B cell (primary cell): ENCODE data around the gene MRRF. TPM values are rescaled to one million over a fixed set of nuclear protein-coding genes. Genes with fewer than 3 reads are reported as not detected.

Experiments
- ATAC-seq: fragments of 200-7000 bp; cut with Tn5 transposase; one replicate; pipeline ENCODE4 v1.10.0; 2021; ENCODE audit warnings: low read depth, mild to moderate bottlenecking, moderate number of reproducible peaks, moderate library complexity
- CTCF ChIA-PET: fragments of 350-600 bp; sonication (Branson Sonifier 250); formaldehyde crosslinking; loops from one replicate; lab custom pipeline; 2021; ENCODE audit warnings: antibody characterized with exemption, inconsistent platforms; lab: Charles Lee
- POLR2A ChIA-PET: fragments of 350-600 bp; sonication (Branson Sonifier 250); formaldehyde crosslinking; loops from one replicate; lab custom pipeline; 2021; ENCODE audit warnings: antibody characterized with exemption; lab: Charles Lee
- DNase-seq: peaks from one replicate; pipeline ENCODE4 v3.0.0; 2013
- H2AFZ ChIP-seq: 2 replicates; pipeline ENCODE4 v1.6.1; 2012; ENCODE audit warnings: mild to moderate bottlenecking, low read depth, low read length; ENCODE audit not compliant: insufficient read depth, poor library complexity, severe bottlenecking
- H3K27ac ChIP-seq, 2 donors: 1 replicate in 1 of 2; 2 replicates in 1 of 2; pipeline ENCODE4 v1.5.1; 2012 to 2013; ENCODE audit warnings: low read length in 2 of 2, mild to moderate bottlenecking in 2 of 2, moderate library complexity in 1 of 2
- H3K27me3 ChIP-seq, 4 experiments: fragments of 200-600 bp in 1 of 4; sonication (generic) in 1 of 4; replicated peaks in 1 of 4; 1 replicate in 2 of 4; 2 replicates in 2 of 4; pipeline versions ENCODE4 v1.6.1 to v1.7.0; 2013 to 2016; ENCODE audit warnings: low read length in 3 of 4, mild to moderate bottlenecking in 2 of 4, mixed read lengths in 1 of 4, moderate library complexity in 1 of 4; ENCODE audit not compliant: insufficient read depth in 4 of 4, control insufficient read depth in 3 of 4; ENCODE audit errors: control extremely low read depth in 1 of 4
- H3K36me3 ChIP-seq, 2 experiments: replicated peaks in 1 of 2; 1 replicate in 1 of 2; 2 replicates in 1 of 2; pipeline versions ENCODE4 v1.6.1 to v1.7.1; 2013; ENCODE audit warnings: low read length in 1 of 2; ENCODE audit not compliant: insufficient read depth in 2 of 2, control insufficient read depth in 1 of 2; ENCODE audit errors: control extremely low read depth in 1 of 2, extremely low read depth in 1 of 2
- H3K4me1 ChIP-seq, 2 donors: fragments of 200-600 bp in 1 of 2; sonication (generic) in 1 of 2; 1 replicate in 1 of 2; 2 replicates in 1 of 2; pipeline versions ENCODE4 v1.5.1 to v1.6.1; 2013 to 2017; ENCODE audit warnings: low read length in 2 of 2; ENCODE audit not compliant: control insufficient read depth in 2 of 2, insufficient read depth in 2 of 2
- H3K4me2 ChIP-seq: replicated peaks from 2 replicates; pipeline ENCODE3; 2012; ENCODE audit warnings: mild to moderate bottlenecking, low read depth, low read length; ENCODE audit not compliant: poor library complexity, severe bottlenecking
- H3K4me3 ChIP-seq, 5 experiments: fragments of 200-600 bp in 1 of 5; sonication (generic) in 1 of 5; 1 replicate in 3 of 5; 2 replicates in 2 of 5; pipeline versions ENCODE4 v1.5.1 to v1.7.0; 2011 to 2016; ENCODE audit warnings: low read length in 4 of 5, mild to moderate bottlenecking in 4 of 5, low read depth in 2 of 5, control low read depth in 1 of 5, moderate library complexity in 1 of 5; ENCODE audit not compliant: insufficient read depth in 1 of 5; ENCODE audit errors: control extremely low read depth in 1 of 5, extremely low read depth in 1 of 5
- H3K79me2 ChIP-seq: fragments of 200-600 bp; sonication (generic); one replicate; pipeline ENCODE4 v1.6.0; 2016; ENCODE audit warnings: low read length; ENCODE audit not compliant: control insufficient read depth, insufficient read depth
- H3K9ac ChIP-seq: fragments of 200-600 bp; sonication (generic); 2 replicates; pipeline ENCODE4 v1.6.1; 2017; ENCODE audit warnings: mild to moderate bottlenecking, low read length, moderate library complexity
- H3K9me3 ChIP-seq, 3 donors: one replicate each; pipeline versions ENCODE4 v1.6.1 to v1.7.1; 2013; ENCODE audit warnings: low read length in 2 of 3; ENCODE audit not compliant: control insufficient read depth in 2 of 3, insufficient read depth in 1 of 3; ENCODE audit errors: control extremely low read depth in 1 of 3
- H4K20me1 ChIP-seq: 2 replicates; pipeline ENCODE4 v1.6.0; 2012; ENCODE audit warnings: mild to moderate bottlenecking, low read length; ENCODE audit not compliant: insufficient read depth, control insufficient read depth, poor library complexity, severe bottlenecking
- H3K27ac Mint-ChIP-seq: one replicate; pipeline ENCODE4 v1.8.0; 2021; ENCODE audit warnings: mixed read lengths
- H3K27me3 Mint-ChIP-seq: one replicate; pipeline ENCODE4 v1.8.0; 2021; ENCODE audit warnings: mixed read lengths
- H3K4me1 Mint-ChIP-seq: one replicate; pipeline ENCODE4 v1.8.0; 2021; ENCODE audit warnings: mixed read lengths
- H3K4me3 Mint-ChIP-seq: one replicate; pipeline ENCODE4 v1.8.0; 2021; ENCODE audit warnings: mixed read lengths
- H3K9me3 Mint-ChIP-seq: one replicate; pipeline ENCODE4 v1.8.0; 2022; ENCODE audit warnings: mixed read lengths; ENCODE audit not compliant: insufficient read depth
- CTCF ChIP-seq: fragments of 200-600 bp; IDR thresholded peaks from one replicate; pipeline ENCODE4 v1.8.0; 2022; ENCODE audit warnings: antibody characterized with exemption, mild to moderate bottlenecking
- EZH2 ChIP-seq: IDR thresholded peaks from 2 replicates; pipeline ENCODE4 v1.6.1; 2012; ENCODE audit warnings: borderline replicate concordance, low read depth, mild to moderate bottlenecking, moderate library complexity, low read length; ENCODE audit not compliant: insufficient read depth, poor library complexity, severe bottlenecking
- WGBS: methylation state at CpG from one replicate; pipeline ENCODE4 v1.1.5; 2013; ENCODE audit warnings: missing lambda C conversion rate; ENCODE audit not compliant: insufficient coverage; 5-methylcytosine and 5-hydroxymethylcytosine counted together
- intact Hi-C: fragments of 100-400 bp; cut with micrococcal nuclease; formaldehyde crosslinking; loops from one replicate; pipeline ENCODE4 v1.10.0; 2022
- polyA plus RNA-seq: library from polyadenylated mRNA; depleted of rRNA; stranded (reverse); fragments of >200 nt; gene quantifications from 2 replicates; pipeline ENCODE4 v1.2.3, GENCODE V29; 2012
- total RNA-seq, 2 donors: library from RNA; stranded (reverse); fragments of 120-200 nt in 1 of 2; gene quantifications; 1 replicate in 1 of 2; 2 replicates in 1 of 2; pipeline versions ENCODE4 v1.2.3 to v1.2.4, GENCODE V29; 2013 to 2022

Gene MRRF
- total and polyA plus RNA-seq, 2 donors (not counting 1 experiment from before 2014, with no cell fraction given): 38.6 to 44.9 TPM

GRCh38 chr9:122338536-122338935 is 73.9 kb downstream of the MRRF start:
- no peak for DNase-seq
- Mint-ChIP-seq H3K4me1 (peaks cover 7% of the 10 kb centered on the region), H3K9me3 (no peaks in the 10 kb centered on the region), H3K27ac (no peak overlapping the region), H3K4me3 (no peak overlapping the region), H3K27me3 (peaks cover 27% of the 10 kb centered on the region)
- peaks cover 0 to 13% (median 0%) of the 10 kb centered on the region in 4 experiments for H3K27me3 ChIP-seq
- TF ChIP-seq EZH2 (no peak), CTCF (no peak)
- H3K27ac ChIP-seq: no peak overlapping the region
- ChIA-PET CTCF (interaction anchor here (1.1 to 5.2 kb wide), 2 partner anchors 12 to 239 kb away, joined by 3 to 20 read pairs; no protein-coding TSS in a partner anchor), POLR2A (no interaction called here)
- no peak overlapping the region for H3K9ac ChIP-seq
- no peaks in the 10 kb centered on the region for H3K79me2 ChIP-seq
- peaks cover 0 to 10% of the 10 kb centered on the region in 2 donors for H3K4me1 ChIP-seq
- 95% methylated on average over 4 of the region's 6 CpGs for WGBS
- no peaks in the 10 kb centered on the region for H4K20me1 ChIP-seq
- no peak overlapping the region for H2AFZ ChIP-seq
- no peaks in the 10 kb centered on the region for H3K9me3 ChIP-seq
- H3K4me3 ChIP-seq: no peak overlapping the region
- intact Hi-C loops: no loop called here
- ATAC-seq: no peak
- no peaks in the 10 kb centered on the region for H3K36me3 ChIP-seq
- H3K4me2 ChIP-seq: no peak overlapping the region

GRCh38 chr9:122338994-122339393 is 74.3 kb downstream of the MRRF start:
- Mint-ChIP-seq H3K4me1 (peaks cover 7% of the 10 kb centered on the region), H3K4me3 (no peak overlapping the region), H3K9me3 (no peaks in the 10 kb centered on the region), H3K27me3 (peaks cover 27% of the 10 kb centered on the region), H3K27ac (no peak overlapping the region)
- DNase-seq (no peak), ATAC-seq (no peak)
- H3K79me2 ChIP-seq: no peaks in the 10 kb centered on the region
- H3K9me3 ChIP-seq: no peaks in the 10 kb centered on the region
- CTCF ChIA-PET: interaction anchor here (1.1 to 15.5 kb wide), 3 partner anchors 11 to 240 kb away, joined by 3 to 323 read pairs (median 20); no protein-coding TSS in a partner anchor
- WGBS: 94% methylated on average over 2 of the region's 3 CpGs
- H3K4me2 ChIP-seq: no peak overlapping the region
- no peak overlapping the region for H2AFZ ChIP-seq
- H3K27ac ChIP-seq: no peak overlapping the region
- no peaks in the 10 kb centered on the region for H3K36me3 ChIP-seq
- H3K27me3 ChIP-seq: peaks cover 0 to 13% (median 0%) of the 10 kb centered on the region in 4 experiments
- H3K9ac ChIP-seq: no peak overlapping the region
- H4K20me1 ChIP-seq: no peaks in the 10 kb centered on the region
- H3K4me1 ChIP-seq: peaks cover 0 to 10% of the 10 kb centered on the region in 2 donors
- intact Hi-C loops: no loop called here
- no peak overlapping the region for H3K4me3 ChIP-seq
- no peak for TF ChIP-seq EZH2
- no peak for TF ChIP-seq CTCF
- POLR2A ChIA-PET: no interaction called here
